KOPT-K1 (cell line): ENCODE measurements around the gene LANCL3.
"Not testable (repeated sequence)": the region's sequence is repeated elsewhere in the genome, so short reads cannot be mapped to it uniquely, and the experiment has no call there.

Experiments
- H3K27ac ChIP-seq: fragments of 200-600 bp; sonication (generic); 2 replicates; pipeline ENCODE4 v1.5.1; 2016; ENCODE audit warnings: antibody characterized with exemption, mild to moderate bottlenecking, low read depth, low read length; ENCODE audit not compliant: poor library complexity, severe bottlenecking
- H3K36me3 ChIP-seq: fragments of 200-600 bp; sonication (generic); 2 replicates; pipeline ENCODE4 v1.5.1; 2017; ENCODE audit warnings: antibody characterized with exemption, mild to moderate bottlenecking, low read length, moderate library complexity; ENCODE audit not compliant: insufficient read depth
- H3K9me3 ChIP-seq: fragments of 200-600 bp; sonication (generic); 2 replicates; pipeline ENCODE4 v1.5.1; 2017; ENCODE audit warnings: antibody characterized with exemption, low read length, mild to moderate bottlenecking; ENCODE audit not compliant: insufficient read depth, poor library complexity, severe bottlenecking

LANCL3 gene

DNA sequence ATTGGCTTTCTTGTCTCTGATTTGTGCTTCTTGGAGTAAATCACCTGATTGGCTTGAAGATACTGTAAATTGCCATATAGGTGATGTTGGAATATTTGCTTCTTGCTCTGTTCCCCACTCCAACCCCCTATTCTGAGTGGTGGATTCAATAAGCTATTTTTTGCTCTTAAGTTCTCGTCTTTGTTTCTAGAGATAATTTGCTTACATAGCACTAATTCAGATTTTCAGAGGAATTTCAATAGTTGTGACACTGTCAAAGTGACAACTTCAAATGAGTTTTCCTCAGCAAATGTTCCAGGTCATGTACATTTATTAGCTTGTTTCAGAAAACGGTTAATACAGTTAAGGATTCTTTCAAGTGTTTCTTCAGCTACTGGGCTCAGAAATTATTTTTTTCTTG lies 18.6 kb downstream of the LANCL3 start:
- Histone ChIP-seq H3K36me3 (no peaks in the 10 kb centered on the region), H3K27ac (no peak overlapping the region), H3K9me3 (no peaks in the 10 kb centered on the region)

DNA sequence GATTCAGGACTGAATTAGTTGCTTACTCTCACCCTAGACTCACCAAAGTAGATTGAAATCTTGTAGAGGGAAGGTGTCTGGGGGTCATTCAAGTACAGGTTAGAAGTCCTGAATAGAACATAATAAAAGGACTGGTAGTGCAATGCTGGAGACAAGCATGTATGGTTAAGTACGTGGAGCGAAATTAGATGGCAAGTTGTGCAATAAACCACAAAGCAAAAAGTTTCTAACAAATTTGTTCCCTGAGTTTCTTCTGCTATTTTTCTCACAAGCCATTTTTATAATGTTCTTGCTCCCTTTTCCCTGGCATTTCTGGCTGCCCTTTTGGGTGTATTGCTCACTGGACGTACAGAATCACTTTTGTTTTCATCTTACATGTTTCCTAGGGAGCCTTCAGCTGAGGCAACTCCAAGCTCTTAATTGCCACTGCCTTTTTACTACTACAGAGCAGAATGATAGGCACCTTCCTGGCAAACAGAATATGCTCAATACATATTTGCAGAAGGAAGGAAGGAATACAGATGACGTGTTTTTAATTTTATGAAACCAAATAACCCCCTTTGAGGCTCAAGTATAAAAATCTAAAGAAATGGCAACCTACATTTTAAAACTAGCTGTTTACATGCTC lies 23.4 kb downstream of the LANCL3 start:
- H3K9me3 ChIP-seq: no peaks in the 10 kb centered on the region
- no peaks in the 10 kb centered on the region for H3K36me3 ChIP-seq
- no peak overlapping the region for H3K27ac ChIP-seq

DNA sequence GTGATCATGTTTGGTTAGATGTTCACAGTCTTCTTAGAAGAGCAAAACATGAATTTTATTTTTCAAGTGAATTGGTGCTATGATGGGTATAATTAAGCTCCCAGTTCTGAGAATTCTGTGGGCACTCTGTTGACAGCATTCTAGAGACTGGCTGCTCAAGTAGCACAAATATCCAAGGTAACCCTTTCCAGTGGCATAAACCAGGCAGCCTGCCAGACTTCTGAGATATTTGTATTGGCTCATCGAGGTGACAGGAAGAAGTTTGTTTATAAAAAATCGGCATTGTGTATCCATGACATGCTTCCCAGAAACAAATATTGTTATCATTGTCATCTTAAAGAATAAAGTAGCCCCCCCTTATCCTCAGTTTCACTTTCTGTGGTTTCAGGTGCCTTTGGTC lies 28.3 kb downstream of the LANCL3 start:
- Histone ChIP-seq H3K36me3 (no peaks in the 10 kb centered on the region), H3K9me3 (no peaks in the 10 kb centered on the region), H3K27ac (no peak overlapping the region)

DNA sequence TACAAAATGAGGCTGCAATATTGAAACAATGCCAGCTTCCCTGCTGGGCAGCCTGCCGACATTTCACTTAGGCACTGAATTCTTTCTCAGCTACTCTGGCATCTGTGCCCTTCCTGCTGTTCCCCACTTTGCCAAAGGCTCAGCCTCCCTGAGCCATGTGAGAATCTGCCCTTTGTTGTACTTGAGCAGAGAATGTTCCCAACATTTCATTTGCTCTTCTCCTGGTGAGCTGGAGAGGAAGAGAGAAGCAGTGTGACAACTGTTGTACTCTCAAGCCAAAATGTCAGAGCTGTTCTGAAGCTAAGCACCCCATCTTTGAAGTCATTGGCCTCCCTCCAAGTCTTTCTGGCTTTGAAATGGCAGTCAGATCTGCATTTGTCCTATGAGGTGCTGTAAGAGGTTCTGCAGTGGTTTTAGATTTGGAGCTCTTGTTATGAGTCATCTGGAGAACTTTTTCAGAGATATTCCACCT lies 32.5 kb downstream of the LANCL3 start:
- H3K27ac ChIP-seq: no peak overlapping the region
- H3K9me3 ChIP-seq: no peaks in the 10 kb centered on the region
- H3K36me3 ChIP-seq: no peaks in the 10 kb centered on the region

DNA sequence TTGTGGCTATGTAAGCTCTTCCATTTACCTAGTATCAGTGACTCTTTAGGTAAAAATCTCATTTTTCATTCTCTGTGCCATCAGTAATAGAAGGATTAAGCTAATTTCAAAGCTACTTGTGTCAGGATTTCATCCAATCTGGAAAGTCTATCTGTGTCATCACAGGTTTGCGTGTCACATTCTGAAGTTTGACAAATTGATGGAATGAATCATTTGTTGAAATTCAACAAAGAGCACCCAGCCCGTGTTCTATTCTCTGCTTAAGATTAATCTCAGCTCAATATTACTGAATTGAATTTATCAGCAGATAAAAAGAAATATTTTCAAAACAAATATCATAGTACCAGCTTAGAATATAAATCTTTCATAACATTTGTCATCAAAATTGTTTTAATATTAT lies 35.8 kb downstream of the LANCL3 start:
- no peak overlapping the region for H3K27ac ChIP-seq
- no peaks in the 10 kb centered on the region for H3K9me3 ChIP-seq
- no peaks in the 10 kb centered on the region for H3K36me3 ChIP-seq

DNA sequence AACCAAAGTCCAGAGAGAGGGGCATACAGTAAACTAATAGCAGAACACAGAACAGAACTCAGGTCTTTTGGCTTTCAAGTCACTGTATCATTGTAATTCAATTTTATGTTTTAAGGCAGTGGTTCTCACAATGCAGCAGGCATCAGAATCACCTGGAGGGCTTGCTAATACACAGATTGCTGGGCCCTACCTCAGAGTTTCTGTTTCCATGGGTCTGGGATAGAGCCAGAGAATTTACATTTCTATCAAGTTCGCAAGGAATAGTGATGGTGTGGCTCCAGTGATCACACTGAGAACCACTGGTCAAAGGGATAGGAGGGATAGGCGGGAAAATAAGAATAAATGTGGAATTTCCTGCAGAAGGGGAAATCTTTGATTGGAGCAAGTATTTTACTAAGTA lies 36.7 kb downstream of the LANCL3 start:
- Histone ChIP-seq H3K36me3 (no peaks in the 10 kb centered on the region), H3K27ac (no peak overlapping the region), H3K9me3 (no peaks in the 10 kb centered on the region)

DNA sequence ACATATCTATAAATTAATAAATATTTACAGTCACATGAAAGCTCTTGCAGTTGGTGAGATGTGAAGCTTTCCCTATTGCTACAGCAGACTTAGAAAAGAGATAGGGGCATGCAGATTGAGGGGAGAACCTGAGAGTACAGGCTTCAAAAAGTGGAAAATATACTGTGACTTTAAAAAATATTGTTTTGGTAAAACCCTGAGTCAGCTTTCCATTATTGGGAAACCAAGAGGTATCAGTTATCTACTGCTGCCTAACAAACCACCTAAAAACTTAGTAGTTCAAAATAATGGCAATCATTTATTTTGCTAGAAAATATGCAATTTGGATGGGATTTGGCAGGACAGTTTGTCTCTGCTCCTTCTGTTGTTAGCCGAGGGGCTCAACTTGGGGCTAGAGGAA lies 38.3 kb downstream of the LANCL3 start:
- Histone ChIP-seq H3K27ac (no peak overlapping the region), H3K36me3 (no peaks in the 10 kb centered on the region)

DNA sequence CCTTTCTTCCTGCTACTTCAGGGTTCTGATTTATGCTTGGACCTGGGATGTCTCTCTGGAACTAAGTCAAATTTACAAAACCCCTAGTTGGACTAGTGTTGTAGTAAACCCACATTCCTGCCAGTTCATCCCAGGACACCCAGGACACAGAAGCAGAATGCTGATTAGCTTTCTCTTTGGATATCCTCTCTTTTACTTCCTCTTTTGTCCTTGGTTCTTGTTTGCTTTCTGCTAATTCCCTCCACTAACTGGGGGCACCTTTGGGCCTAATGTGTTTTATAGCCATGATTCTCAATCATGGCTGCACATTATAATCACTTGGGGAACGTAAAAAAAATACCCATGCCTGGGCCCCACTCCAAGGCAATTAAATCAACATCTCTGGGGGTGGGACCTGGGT lies 42.5 kb downstream of the LANCL3 start:
- H3K27ac ChIP-seq: no peak overlapping the region
- H3K9me3 ChIP-seq: no peaks in the 10 kb centered on the region
- no peaks in the 10 kb centered on the region for H3K36me3 ChIP-seq

More for the DNA sequence above, 38.3 kb downstream of the LANCL3 start:
- no peaks in the 10 kb centered on the region for H3K9me3 ChIP-seq

DNA sequence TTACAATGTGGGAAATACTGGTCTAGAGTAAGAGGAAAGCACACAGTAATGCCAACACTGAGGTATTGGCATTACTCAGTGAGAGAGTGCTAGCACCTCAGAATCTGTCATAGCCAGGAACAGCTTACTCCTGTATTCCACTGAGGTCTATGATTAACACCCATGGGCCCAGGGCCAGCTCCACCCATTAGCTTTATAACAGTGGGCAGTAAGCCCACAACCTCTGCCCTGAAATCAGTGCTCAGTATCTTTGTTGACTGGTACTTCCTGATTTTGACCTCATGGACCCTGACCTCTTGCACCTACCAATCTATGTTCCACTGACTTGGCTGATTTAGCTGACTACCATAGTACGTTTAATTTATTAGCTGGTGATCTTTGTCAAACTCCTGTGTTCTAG lies 56.1 kb downstream of the LANCL3 start:
- Histone ChIP-seq H3K36me3 (no peaks in the 10 kb centered on the region), H3K9me3 (no peaks in the 10 kb centered on the region), H3K27ac (no peak overlapping the region)

DNA sequence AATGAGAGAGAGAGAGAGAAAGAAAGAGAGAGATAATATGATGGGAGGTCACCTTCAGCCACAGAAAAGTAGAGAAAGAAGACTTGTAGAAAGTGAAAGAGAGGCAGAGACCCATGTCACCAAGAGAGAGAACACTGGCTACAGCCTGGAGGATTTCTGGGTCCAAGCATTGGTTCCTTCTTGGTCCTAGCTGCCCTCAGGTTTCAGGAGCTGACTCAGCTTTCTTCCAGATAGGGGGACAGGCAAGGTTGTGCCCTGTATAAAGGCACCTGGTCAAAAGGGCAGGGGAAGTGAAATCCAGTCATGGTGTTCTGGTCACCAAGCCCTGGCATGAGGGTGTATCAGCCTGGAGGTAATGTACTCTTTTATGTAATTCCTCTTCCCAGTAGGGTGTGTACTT lies 66.6 kb downstream of the LANCL3 start:
- H3K27ac ChIP-seq: no peak overlapping the region
- H3K9me3 ChIP-seq: no peaks in the 10 kb centered on the region
- no peaks in the 10 kb centered on the region for H3K36me3 ChIP-seq

DNA sequence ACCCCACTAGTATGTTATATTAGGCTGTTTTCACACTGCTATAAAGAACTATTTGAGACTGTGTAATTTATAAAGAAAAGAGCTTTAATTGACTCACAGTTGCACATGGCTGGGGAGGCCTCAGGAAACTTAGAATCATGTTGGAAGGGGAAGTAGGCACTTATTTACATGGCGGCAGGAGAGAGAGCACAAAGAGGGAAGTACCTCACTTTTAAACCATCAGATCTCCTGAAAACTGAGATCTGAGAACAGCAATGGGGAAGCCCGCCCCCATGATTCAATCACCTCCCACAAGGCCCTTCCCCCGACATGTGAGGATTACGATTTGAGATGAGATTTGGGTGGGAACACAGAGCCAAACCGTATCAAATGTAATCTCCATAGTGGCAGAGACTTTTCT lies 68.7 kb downstream of the LANCL3 start:
- Histone ChIP-seq H3K36me3 (no peaks in the 10 kb centered on the region), H3K27ac (no peak overlapping the region), H3K9me3 (no peaks in the 10 kb centered on the region)

DNA sequence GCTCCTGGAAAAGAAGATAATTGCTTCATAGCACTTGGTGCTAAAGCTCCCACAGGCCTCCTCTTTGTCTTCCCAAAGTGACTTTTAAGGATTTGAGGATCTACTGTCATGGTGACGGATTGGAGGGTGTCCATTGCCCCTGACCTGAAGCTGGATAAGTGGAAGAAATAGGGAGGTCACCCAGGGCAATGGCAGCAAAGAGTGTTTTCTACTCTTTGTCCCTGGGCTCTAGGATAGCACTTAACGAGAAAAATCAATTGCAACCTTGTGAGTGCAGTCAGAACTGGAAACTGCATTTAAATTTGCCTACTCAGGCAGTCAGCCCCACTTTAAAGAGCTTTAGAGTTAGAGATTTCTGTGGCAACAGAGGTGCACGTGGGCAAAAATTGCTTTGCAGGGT lies 70.4 kb downstream of the LANCL3 start:
- Histone ChIP-seq H3K36me3 (no peaks in the 10 kb centered on the region), H3K27ac (no peak overlapping the region), H3K9me3 (no peaks in the 10 kb centered on the region)

DNA sequence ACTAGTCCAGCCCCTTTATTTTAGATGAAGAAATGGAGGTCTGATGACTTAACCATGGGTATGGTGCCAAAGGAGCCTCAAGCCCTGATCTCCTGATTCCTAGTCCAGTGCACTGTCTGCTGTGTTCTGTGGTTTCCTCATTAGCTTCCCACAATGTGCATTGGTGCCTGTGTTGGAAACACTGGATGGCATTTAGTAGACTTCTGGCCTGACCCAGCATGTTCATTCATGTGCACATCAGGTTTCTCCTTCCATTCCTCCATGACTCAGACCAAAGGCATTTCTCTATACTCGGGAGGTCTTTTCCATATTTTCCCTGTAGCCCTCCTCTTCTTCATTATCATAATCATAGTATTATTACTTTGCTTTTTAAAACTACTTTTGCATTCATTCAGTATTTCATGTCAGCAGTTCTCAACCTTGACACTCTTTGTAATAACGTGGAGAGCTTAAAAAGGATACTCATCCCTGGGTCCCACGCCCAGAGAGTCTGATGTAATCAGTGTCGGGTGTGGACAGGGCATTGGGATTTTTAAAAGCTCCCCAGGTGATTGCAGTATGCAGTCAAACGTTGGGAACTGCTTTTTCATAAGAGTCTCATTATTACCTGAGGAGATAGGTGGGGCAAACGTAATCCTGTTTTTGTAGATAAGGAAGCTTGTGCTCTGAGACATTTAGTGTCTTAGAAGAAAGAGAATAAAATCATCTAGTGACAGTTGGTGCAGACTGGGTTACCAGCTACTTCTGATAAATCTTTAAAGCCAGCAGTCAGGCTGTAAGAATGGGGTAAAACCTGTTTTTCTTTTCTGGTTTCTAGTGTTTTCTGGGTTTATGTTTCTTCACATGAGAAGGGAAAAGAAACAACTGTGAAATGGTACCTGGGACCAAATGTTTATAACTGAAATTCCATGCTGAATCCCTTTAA lies 73.2 kb downstream of the LANCL3 start:
- H3K27ac ChIP-seq: no peak overlapping the region
- H3K36me3 ChIP-seq: no peaks in the 10 kb centered on the region
- H3K9me3 ChIP-seq: no peaks in the 10 kb centered on the region

DNA sequence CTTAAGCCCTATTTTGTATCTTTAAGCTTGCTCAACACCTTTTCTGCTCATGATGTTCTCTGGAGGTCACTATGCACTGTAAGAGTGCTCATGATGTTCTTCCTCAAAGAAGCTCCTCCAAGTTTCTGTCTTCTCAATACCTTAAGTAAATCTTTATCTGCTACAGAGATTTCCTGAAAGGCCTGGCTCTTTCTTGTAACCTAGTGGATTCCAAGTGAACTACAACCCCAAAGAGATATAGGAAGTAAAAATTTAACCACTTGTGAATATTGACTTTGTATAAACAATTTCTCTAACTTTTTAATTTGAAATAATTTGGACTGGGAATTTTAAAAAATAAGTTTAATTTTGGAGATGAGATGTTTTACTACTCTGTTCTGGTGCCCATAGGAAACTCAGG lies 74.8 kb downstream of the LANCL3 start:
- no peak overlapping the region for H3K27ac ChIP-seq
- H3K9me3 ChIP-seq: no peaks in the 10 kb centered on the region
- H3K36me3 ChIP-seq: no peaks in the 10 kb centered on the region

DNA sequence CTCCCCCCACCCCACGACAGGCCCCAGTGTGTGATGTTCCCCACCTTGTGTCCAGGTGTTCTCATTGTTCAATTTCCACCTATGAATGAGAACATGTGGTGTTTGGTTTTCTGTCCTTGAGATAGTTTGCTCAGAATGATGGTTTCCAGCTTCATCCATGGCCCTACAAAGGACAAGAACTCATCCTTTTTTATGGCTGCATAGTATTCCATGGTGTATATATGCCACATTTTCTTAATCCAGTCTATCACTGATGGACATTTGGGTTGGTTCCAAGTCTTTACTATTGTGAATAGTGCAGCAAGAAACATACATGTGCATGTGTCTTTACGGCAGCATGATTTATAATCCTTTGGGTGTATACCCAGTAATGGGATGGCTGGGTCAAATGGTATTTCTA lies 79.4 kb downstream of the LANCL3 start:
- not testable (repeated sequence) for H3K36me3 ChIP-seq, H3K27ac ChIP-seq, H3K9me3 ChIP-seq
